Measurements from ENCODE around the gene SMAD7.

Gene SMAD7

DNA sequence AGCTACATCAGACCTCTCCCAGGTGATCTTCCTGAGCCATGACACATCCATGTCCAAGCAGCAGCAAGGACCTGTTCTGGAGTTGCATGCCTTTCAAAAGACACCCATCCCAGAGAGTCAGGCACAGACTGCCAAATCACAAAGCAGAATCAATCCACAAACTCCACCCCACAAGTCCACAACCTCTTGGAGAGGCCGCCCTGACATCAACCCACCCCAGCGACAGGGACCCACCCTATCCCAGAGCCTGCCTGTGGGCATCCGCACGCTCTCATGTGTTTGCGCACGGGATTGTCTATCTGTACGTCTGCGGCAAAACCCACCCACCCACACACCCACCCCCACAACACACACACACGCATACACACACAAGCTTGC, 11.9 kb downstream of the SMAD7 start:
- H3K27me3 ChIP-seq (ENCODE audit: insufficient read depth, low read depth, severe bottlenecking) = no peaks in the 10 kb centered on the region
- TF ChIP-seq, protein P1, sequence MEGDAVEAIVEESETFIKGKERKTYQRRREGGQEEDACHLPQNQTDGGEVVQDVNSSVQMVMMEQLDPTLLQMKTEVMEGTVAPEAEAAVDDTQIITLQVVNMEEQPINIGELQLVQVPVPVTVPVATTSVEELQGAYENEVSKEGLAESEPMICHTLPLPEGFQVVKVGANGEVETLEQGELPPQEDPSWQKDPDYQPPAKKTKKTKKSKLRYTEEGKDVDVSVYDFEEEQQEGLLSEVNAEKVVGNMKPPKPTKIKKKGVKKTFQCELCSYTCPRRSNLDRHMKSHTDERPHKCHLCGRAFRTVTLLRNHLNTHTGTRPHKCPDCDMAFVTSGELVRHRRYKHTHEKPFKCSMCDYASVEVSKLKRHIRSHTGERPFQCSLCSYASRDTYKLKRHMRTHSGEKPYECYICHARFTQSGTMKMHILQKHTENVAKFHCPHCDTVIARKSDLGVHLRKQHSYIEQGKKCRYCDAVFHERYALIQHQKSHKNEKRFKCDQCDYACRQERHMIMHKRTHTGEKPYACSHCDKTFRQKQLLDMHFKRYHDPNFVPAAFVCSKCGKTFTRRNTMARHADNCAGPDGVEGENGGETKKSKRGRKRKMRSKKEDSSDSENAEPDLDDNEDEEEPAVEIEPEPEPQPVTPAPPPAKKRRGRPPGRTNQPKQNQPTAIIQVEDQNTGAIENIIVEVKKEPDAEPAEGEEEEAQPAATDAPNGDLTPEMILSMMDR (IDR thresholded peaks at IDR 0.05; ENCODE audit: low read depth, low read length) = no peak
- no peaks in the 10 kb centered on the region for H3K9me3 ChIP-seq (ENCODE audit: severe bottlenecking)
- H3K36me3 ChIP-seq = peaks cover 77% of the 10 kb centered on the region
- H3K4me3 ChIP-seq (ENCODE audit: low read depth, low read length) = no peak overlapping the region
- DNase-seq = no peak
- no peak overlapping the region for H3K27ac ChIP-seq

DNA sequence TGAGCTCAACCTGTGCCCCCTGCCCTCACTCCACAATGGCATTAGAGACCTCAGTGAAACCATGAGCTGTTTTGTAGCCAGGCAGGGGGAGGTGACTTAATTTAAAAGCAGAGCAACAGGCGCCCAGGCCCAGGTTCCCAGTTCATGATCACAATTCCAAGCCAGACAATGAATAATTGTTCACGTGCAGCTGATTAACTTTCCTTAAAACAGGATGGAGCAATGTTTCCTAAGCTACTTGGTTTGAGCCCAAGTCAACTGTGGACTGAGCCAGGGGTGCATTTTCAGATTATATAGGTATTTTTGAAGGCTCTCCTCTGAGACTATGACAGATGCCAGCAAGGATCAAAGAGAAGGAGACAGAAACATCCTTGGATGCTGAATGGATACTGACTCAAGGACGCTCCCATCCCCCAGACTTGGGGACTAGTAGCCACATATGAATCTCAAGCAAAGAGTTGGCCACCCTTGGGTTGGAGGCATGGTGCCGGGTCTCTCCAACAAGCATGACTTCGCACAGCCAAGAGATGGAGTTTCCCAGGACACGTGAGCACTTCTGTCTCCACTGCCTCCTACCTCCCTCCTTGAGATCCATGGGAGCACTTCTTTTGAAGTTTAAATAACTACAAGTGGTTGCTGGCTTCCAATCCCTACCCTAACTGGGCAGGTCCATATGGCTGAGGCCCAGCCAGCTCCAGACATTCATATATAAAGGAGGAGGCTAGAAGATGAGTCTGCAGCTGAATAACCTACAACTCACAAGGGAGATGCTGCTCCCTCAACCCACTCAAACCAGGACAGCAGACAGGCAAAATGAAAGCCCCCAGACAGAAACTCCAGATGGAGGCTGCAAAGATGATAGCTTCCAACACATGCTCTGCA, 12.7 kb downstream of the SMAD7 start:
- TF ChIP-seq, protein P1 (IDR thresholded peaks at IDR 0.05; ENCODE audit: low read depth, low read length) = no peak
- H3K4me3 ChIP-seq (ENCODE audit: low read depth, low read length) = no peak overlapping the region
- peaks cover 76% of the 10 kb centered on the region for H3K36me3 ChIP-seq
- no peak for DNase-seq
- H3K27ac ChIP-seq = no peak overlapping the region
- H3K27me3 ChIP-seq (ENCODE audit: insufficient read depth, low read depth, severe bottlenecking) = no peaks in the 10 kb centered on the region
- no peaks in the 10 kb centered on the region for H3K9me3 ChIP-seq (ENCODE audit: severe bottlenecking)

- Histone ChIP-seq H3K4me3 (ENCODE audit: low read depth, low read length) (no peak overlapping the region), H3K27ac (no peak overlapping the region), H3K36me3 (peaks cover 62% of the 10 kb centered on the region), H3K27me3 (ENCODE audit: insufficient read depth, low read depth, severe bottlenecking) (no peaks in the 10 kb centered on the region), H3K9me3 (ENCODE audit: severe bottlenecking) (no peaks in the 10 kb centered on the region)
- DNase-seq = no peak
- TF ChIP-seq, protein P1 (IDR thresholded peaks at IDR 0.05; ENCODE audit: low read depth, low read length) = no peak
Observed at GRCh38 chr18:48935433-48935774, 15.4 kb downstream of the SMAD7 start.

DNA sequence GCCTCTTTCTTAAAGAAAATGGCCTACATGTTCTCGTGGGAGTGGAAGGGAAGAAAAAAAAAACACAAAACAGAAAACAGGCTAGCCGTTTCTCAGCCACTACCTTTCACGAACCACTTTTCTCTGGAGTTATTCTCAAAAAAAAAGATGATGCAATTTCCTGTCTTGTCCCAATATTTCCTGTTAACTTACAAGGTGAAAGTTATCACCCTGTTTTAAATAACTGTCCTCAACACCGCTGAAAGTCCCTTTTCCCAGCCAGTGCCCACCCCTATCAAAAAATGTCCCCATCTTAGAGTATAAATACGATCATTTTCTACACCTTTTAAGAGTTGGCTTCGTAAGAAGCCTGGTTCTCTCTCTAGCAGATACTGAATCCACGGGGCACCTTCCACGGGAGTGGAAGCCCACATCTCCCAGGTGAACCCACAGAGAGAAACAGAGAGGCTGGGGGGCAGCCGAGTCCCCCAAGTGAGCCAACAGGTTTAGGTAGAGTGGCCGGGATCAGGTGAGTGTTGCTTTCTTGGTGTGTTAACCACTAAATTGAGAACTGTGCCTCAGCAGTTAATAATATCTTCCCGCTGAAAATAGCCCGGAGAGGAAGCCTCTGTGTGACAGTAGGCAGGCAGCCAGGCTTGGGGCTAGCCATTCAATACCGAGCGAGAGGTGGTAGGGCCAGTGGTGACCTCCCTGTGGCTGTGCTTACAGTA, 15.9 kb downstream of the SMAD7 start:
- TF ChIP-seq, protein P1 (IDR thresholded peaks at IDR 0.05; ENCODE audit: low read depth, low read length) = no peak
- no peak overlapping the region for H3K27ac ChIP-seq
- DNase-seq = no peak
- peaks cover 57% of the 10 kb centered on the region for H3K36me3 ChIP-seq
- no peaks in the 10 kb centered on the region for H3K27me3 ChIP-seq (ENCODE audit: insufficient read depth, low read depth, severe bottlenecking)
- no peak overlapping the region for H3K4me3 ChIP-seq (ENCODE audit: low read depth, low read length)
- no peaks in the 10 kb centered on the region for H3K9me3 ChIP-seq (ENCODE audit: severe bottlenecking)

GRCh38 chr18:48934415-48934722, 16.4 kb downstream of the SMAD7 start:
- no peak overlapping the region for H3K4me3 ChIP-seq (ENCODE audit: low read depth, low read length)
- no peaks in the 10 kb centered on the region for H3K9me3 ChIP-seq (ENCODE audit: severe bottlenecking)
- TF ChIP-seq, protein P1 (IDR thresholded peaks at IDR 0.05; ENCODE audit: low read depth, low read length) = no peak
- no peaks in the 10 kb centered on the region for H3K27me3 ChIP-seq (ENCODE audit: insufficient read depth, low read depth, severe bottlenecking)
- peaks cover 56% of the 10 kb centered on the region for H3K36me3 ChIP-seq
- no peak for DNase-seq
- H3K27ac ChIP-seq = no peak overlapping the region

All from WERI-Rb-1 (cell line).